Endothelial cell of umbilical vein (primary cell): ENCODE results near the gene PYCR2. TPM values are rescaled to one million over a fixed set of nuclear protein-coding genes. Genes with fewer than 3 reads are reported as not detected.

Source experiments
- BruUV-seq: library from RNA; stranded (reverse); fragments of 400-500 nt; replicated peaks from 2 replicates; lab custom pipeline; 2021; lab: Mats Ljungman, UMichigan
- CTCF ChIA-PET: fragments of 300-600, 350-600 bp; sonication (Branson Sonifier 250); formaldehyde crosslinking; loops from one replicate; lab custom pipeline; 2021; ENCODE audit warnings: antibody characterized with exemption, inconsistent platforms; lab: Charles Lee
- POLR2A ChIA-PET: fragments of 300-600, 350-600 bp; sonication (Branson Sonifier 250); formaldehyde crosslinking; loops from one replicate; lab custom pipeline; 2021; ENCODE audit warnings: antibody characterized with exemption, inconsistent platforms; lab: Charles Lee
- DNase-seq: peaks from one replicate; pipeline ENCODE4 v3.0.0-alpha.2; 2011; ENCODE audit warnings: low read depth, low spot score
- FAIRE-seq: peaks from 2 replicates; lab custom pipeline; 2011; peaks lifted over from hg19 to GRCh38; lab: Jason Lieb, UNC
- H2AFZ ChIP-seq: 2 replicates; pipeline ENCODE4 v1.6.0; 2012; ENCODE audit warnings: low read depth, low read length, control low read depth, inconsistent platforms
- H3K27ac ChIP-seq: 2 replicates; pipeline ENCODE4 v1.5.1; 2011; ENCODE audit warnings: low read depth, mild to moderate bottlenecking, control low read depth, low read length, moderate library complexity; ENCODE audit not compliant: insufficient read depth
- H3K27me3 ChIP-seq, 2 experiments: 2 replicates each; pipeline versions ENCODE4 v1.6.0 to v1.6.1; 2011; ENCODE audit warnings: low read length in 2 of 2, mixed read lengths in 1 of 2; ENCODE audit not compliant: control insufficient read depth in 2 of 2, insufficient read depth in 2 of 2
- H3K36me3 ChIP-seq, 2 experiments: 2 replicates in 1 of 2; 3 replicates in 1 of 2; pipeline ENCODE4 v1.5.1; 2011; ENCODE audit warnings: low read length in 2 of 2, mild to moderate bottlenecking in 1 of 2, moderate library complexity in 1 of 2; ENCODE audit not compliant: control insufficient read depth in 2 of 2, insufficient read depth in 2 of 2; ENCODE audit errors: extremely low read depth in 1 of 2
- H3K4me1 ChIP-seq: 3 replicates; pipeline ENCODE4 v1.5.1; 2011; ENCODE audit warnings: mild to moderate bottlenecking, low read length; ENCODE audit not compliant: control insufficient read depth, insufficient read depth; ENCODE audit errors: extremely low read depth
- H3K4me2 ChIP-seq: 2 replicates; pipeline ENCODE4 v1.6.1; 2011; ENCODE audit warnings: low read length, control low read depth, mixed read lengths; ENCODE audit not compliant: insufficient read depth
- H3K4me3 ChIP-seq, 3 experiments: fragments of 200-600 bp in 1 of 3; sonication (generic), shearing (Covaris generic) in 1 of 3; replicated peaks in 1 of 3; 2 replicates each; pipeline ENCODE4 v1.5.1; 2011 to 2016; ENCODE audit warnings: control low read depth in 3 of 3, low read length in 3 of 3, mild to moderate bottlenecking in 2 of 3, inconsistent platforms in 1 of 3, low read depth in 1 of 3, moderate library complexity in 1 of 3; ENCODE audit not compliant: insufficient read depth in 1 of 3
- H3K79me2 ChIP-seq: 2 replicates; pipeline ENCODE4 v1.6.0; 2012; ENCODE audit warnings: low read length, inconsistent platforms; ENCODE audit not compliant: control insufficient read depth, insufficient read depth
- H3K9ac ChIP-seq: replicated peaks from 2 replicates; pipeline ENCODE3; 2011; ENCODE audit warnings: low read length, control low read depth; ENCODE audit not compliant: insufficient read depth; ENCODE audit errors: extremely low read depth
- H3K9me1 ChIP-seq: replicated peaks from 3 replicates; pipeline ENCODE4 v1.6.0; 2011; ENCODE audit warnings: mild to moderate bottlenecking, low read length; ENCODE audit not compliant: control insufficient read depth, insufficient read depth; ENCODE audit errors: extremely low read depth
- H3K9me3 ChIP-seq: replicated peaks from 2 replicates; pipeline ENCODE4 v1.5.1; 2012; ENCODE audit warnings: low read length, inconsistent platforms; ENCODE audit not compliant: control insufficient read depth, insufficient read depth
- H4K20me1 ChIP-seq: replicated peaks from 2 replicates; pipeline ENCODE3; 2011; ENCODE audit warnings: mild to moderate bottlenecking, low read length; ENCODE audit not compliant: control insufficient read depth, insufficient read depth; ENCODE audit errors: extremely low read depth
- CTCF ChIP-seq, 2 donors: IDR thresholded peaks; 1 replicate in 1 of 2; 2 replicates in 1 of 2; pipeline ENCODE4 v1.5.1; 2011; ENCODE audit warnings: low read length in 2 of 2, mild to moderate bottlenecking in 2 of 2, moderate library complexity in 2 of 2, control low read depth in 1 of 2, inconsistent platforms in 1 of 2, low read depth in 1 of 2; ENCODE audit not compliant: insufficient read depth in 1 of 2; ENCODE audit errors: extremely low read depth in 1 of 2
- EZH2 ChIP-seq: IDR thresholded peaks from 2 replicates; pipeline ENCODE4 v1.6.1; 2012; ENCODE audit warnings: borderline replicate concordance, low read depth, mild to moderate bottlenecking, moderate library complexity, low read length, inconsistent platforms; ENCODE audit not compliant: severe bottlenecking
- FOS ChIP-seq: IDR thresholded peaks from 2 replicates; pipeline ENCODE4 v1.6.1; 2011; ENCODE audit warnings: mild to moderate bottlenecking, low read length, moderate library complexity, borderline replicate concordance; ENCODE audit not compliant: insufficient read depth
- GATA2 ChIP-seq: IDR thresholded peaks from 2 replicates; pipeline ENCODE4 v1.7.0; 2011; ENCODE audit warnings: low read depth, mild to moderate bottlenecking, moderate library complexity, mixed read lengths, low read length; ENCODE audit not compliant: insufficient read length, insufficient read depth
- JUN ChIP-seq: IDR thresholded peaks from 2 replicates; pipeline ENCODE4 v1.6.1; 2011; ENCODE audit warnings: borderline replicate concordance, low read depth; ENCODE audit not compliant: insufficient read length, insufficient read depth
- MAX ChIP-seq: IDR thresholded peaks from 2 replicates; pipeline ENCODE4 v1.6.1; 2011; ENCODE audit not compliant: insufficient read depth, insufficient read length
- MYC ChIP-seq: IDR thresholded peaks from one replicate; pipeline ENCODE4 v1.6.1; 2011; ENCODE audit warnings: mild to moderate bottlenecking, low read depth, low read length
- POLR2A ChIP-seq: IDR thresholded peaks from 2 replicates; pipeline ENCODE4 v1.6.1; 2012; ENCODE audit warnings: low read depth, mild to moderate bottlenecking, control low read depth, low read length
- POLR2AphosphoS5 ChIP-seq: IDR thresholded peaks from 2 replicates; pipeline ENCODE4 v1.6.1; 2012; ENCODE audit warnings: low read depth, mild to moderate bottlenecking, control low read depth, low read length, moderate library complexity; ENCODE audit not compliant: insufficient read depth
- dilution Hi-C: fragments of 300-500 bp; cut with MboI; formaldehyde crosslinking; loops from one replicate; pipeline ENCODE4 v1.15.0; 2019; ENCODE audit warnings: low sequenced_read_pairs; ENCODE audit not compliant: extremely low pct_ligation_motif_present
- intact Hi-C: fragments of 100-400 bp; cut with micrococcal nuclease; formaldehyde crosslinking; loops from one replicate; pipeline ENCODE4 v1.10.0; 2022
- polyA plus RNA-seq, 4 experiments: library from polyadenylated mRNA; depleted of rRNA in 3 of 4; stranded (reverse) in 3 of 4; unstranded in 1 of 4; fragments of >200 nt; gene quantifications; 2 replicates each; pipeline versions ENCODE4 v1.2.1 to v1.2.3, GENCODE V29; 2011 to 2012; ENCODE audit warnings: missing spikeins in 1 of 4
- total RNA-seq: library from RNA; stranded (reverse); gene quantifications from 2 replicates; pipeline ENCODE4 v1.2.3, GENCODE V29; 2021

PYCR2 gene
- total and polyA plus RNA-seq, 2 donors (not counting 3 experiments of a cell fraction or from before 2014, with no cell fraction given): 64.6 to 65.1 TPM

- DNase-seq: no peak
- no peak overlapping the region for H3K4me2 ChIP-seq
- no peak overlapping the region for H3K27ac ChIP-seq
- CTCF ChIA-PET: interaction anchor here (1.6 kb wide), 1 partner anchor 30 kb away, joined by 4 read pairs; no protein-coding TSS in a partner anchor
- H3K79me2 ChIP-seq: no peaks in the 10 kb centered on the region
- FAIRE-seq: no peak
- no TSS peak for BruUV-seq
- no peaks in the 10 kb centered on the region for H3K4me1 ChIP-seq
- no peak overlapping the region for H2AFZ ChIP-seq
- H3K4me3 ChIP-seq: no peak overlapping the region
- H3K36me3 ChIP-seq: no peaks in the 10 kb centered on the region
- dilution Hi-C loops: no loop called here
- TF ChIP-seq POLR2AphosphoS5 (no peak), FOS (no peak), MYC (no peak)
- H4K20me1 ChIP-seq: no peaks in the 10 kb centered on the region
- no peaks in the 10 kb centered on the region for H3K9me3 ChIP-seq
- intact Hi-C loops: no loop called here
- no peaks in the 10 kb centered on the region for H3K27me3 ChIP-seq
- H3K9me1 ChIP-seq: no peaks in the 10 kb centered on the region
- POLR2A ChIA-PET: no interaction called here
- no peak overlapping the region for H3K9ac ChIP-seq
These were observed 17.8 kb upstream of the PYCR2 start for GRCh38 chr1:225941942-225942222.

GRCh38 chr1:225941187-225941941 lies 17.3 kb upstream of the PYCR2 start, which contains the start of gene LEFTY2:
LEFTY2 (minus strand) TSS chr1:225941220; CDS start chr1:225941140, 80 bp downstream.
- H3K36me3 ChIP-seq: no peaks in the 10 kb centered on the region
- POLR2A ChIA-PET: no interaction called here
- H3K9ac ChIP-seq: no peak within 1 kb of the TSS
- no peak within 1 kb of the TSS for H3K4me2 ChIP-seq
- no peaks in the 10 kb centered on the region for H3K4me1 ChIP-seq
- BruUV-seq: no TSS peak
- FAIRE-seq (no peak), DNase-seq (no peak)
- no peak within 1 kb of the TSS for H3K4me3 ChIP-seq
- no peaks in the 10 kb centered on the region for H4K20me1 ChIP-seq
- TF ChIP-seq MYC (no peak), MAX (no peak), EZH2 (no peak), POLR2AphosphoS5 (no peak), JUN (no peak), FOS (no peak), POLR2A (no peak), GATA2 (no peak), CTCF (IDR thresholded peaks at IDR 0.05; ENCODE audit: extremely low read depth in 1 of 2, insufficient read depth in 1 of 2, low read depth in 1 of 2, low read length in 2 of 2) (no peak)
- no peak within 1 kb of the TSS for H2AFZ ChIP-seq
- intact Hi-C loops: no loop called here
- CTCF ChIA-PET: interaction anchor here (0.9 to 1.6 kb wide), 2 partner anchors 17 to 29 kb away, joined by 3 to 4 read pairs; partner anchors contain the start of gene PYCR2
- no peak within 1 kb of the TSS for H3K27ac ChIP-seq
- H3K79me2 ChIP-seq: no peaks in the 10 kb centered on the region
- no peaks in the 10 kb centered on the region for H3K27me3 ChIP-seq
- H3K9me3 ChIP-seq: no peaks in the 10 kb centered on the region
- no peaks in the 10 kb centered on the region for H3K9me1 ChIP-seq
- dilution Hi-C loops: no loop called here
